Midbrain (tissue), 1 donor: ENCODE measurements around the gene MRPS6.

ENCODE experiments used
- DNase-seq: peaks from one replicate; lab custom pipeline; 2025; lab: John Stamatoyannopoulos, UW

Gene MRPS6

DNA sequence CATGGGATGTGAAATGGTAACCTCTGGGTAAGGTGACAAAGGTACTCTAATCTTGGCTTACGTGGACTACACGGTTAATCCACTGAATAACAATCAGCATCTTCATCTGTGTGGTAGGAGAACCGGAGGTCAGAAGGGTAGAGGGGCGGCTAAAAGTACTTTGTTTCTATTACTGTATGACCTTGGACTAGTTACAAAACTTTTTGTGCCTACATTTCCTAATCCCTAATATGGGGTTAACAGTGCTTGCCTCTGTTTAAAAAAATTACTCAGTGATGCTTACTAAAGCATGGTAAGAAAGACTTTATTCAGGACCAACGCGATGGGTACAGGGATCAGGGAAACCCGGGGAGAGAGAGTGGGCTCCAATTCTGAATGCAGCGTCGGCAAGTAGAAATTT is 1.7 kb upstream of the MRPS6 start:
- no peak for DNase-seq

DNA sequence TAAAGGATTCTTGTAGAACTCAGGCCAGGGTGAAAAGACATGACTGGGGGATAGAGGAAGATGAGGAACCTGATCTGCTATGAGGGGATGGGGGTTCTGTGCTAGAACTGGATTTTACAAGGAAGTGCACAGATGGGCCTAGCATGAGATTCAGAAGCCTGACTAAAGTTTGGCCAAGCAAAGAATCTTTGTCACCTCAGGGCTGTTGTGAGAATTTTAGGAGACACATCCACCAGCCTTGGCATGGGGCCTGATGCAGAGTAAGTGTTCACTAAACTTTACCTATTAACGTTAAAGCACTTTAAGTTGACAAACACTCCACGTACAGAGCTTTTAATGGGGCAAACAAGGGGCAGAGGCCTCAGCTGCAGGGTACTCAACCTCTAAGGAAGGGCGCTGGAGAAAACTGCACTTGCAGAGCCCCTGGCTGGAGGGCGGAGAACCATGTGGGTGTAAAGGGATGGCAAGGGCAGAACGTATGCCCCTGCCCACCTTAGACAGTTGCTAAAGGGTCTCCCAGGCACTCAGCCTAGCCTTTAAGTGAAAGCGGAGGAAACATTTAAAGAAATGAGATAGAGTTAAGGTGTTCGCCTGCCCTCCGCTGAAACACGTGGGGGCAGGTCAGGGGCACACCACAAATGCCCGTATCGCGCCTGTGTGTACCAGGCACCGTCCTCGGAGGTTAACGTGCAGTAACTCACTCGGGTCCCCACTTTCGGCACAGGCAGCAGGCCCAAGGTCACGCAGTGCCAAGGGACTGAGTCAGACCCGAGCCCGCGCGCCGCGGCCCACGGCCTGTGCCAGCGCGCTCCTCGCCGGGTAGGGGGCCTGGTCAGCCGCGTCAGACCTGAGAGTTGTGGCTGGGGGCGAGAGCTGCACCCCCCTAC is 990 bp upstream of the MRPS6 start:
- no peak for DNase-seq

DNA sequence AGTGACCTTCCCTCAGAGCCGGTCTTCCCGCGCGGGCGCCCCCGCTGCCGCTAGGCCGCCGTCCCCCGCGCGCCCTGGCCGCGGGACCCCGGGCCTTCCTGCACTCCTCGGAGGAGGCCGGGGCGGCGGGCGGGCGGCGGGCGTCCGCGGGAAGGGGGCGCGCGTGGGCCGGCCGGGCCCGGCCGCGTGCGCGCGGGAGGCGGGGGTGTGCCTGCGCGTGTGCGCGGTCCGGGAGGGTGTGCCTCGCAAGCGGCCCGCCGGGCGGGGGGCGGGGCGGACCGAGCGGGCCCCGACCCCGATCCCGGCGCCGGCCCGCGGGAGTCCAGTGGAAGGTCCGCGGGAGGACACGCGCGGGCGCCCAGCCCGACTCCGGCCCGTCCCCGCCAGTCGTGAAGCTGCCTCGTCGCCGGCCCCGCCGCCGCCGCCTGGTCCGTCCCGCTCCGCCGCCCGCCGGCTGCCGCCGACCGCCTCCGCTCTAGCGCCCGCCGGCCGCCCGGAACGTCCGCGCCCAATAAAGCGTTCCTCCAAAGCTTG is 438 bp downstream of the MRPS6 start:
- DNase-seq: peak; percentile 52

DNA sequence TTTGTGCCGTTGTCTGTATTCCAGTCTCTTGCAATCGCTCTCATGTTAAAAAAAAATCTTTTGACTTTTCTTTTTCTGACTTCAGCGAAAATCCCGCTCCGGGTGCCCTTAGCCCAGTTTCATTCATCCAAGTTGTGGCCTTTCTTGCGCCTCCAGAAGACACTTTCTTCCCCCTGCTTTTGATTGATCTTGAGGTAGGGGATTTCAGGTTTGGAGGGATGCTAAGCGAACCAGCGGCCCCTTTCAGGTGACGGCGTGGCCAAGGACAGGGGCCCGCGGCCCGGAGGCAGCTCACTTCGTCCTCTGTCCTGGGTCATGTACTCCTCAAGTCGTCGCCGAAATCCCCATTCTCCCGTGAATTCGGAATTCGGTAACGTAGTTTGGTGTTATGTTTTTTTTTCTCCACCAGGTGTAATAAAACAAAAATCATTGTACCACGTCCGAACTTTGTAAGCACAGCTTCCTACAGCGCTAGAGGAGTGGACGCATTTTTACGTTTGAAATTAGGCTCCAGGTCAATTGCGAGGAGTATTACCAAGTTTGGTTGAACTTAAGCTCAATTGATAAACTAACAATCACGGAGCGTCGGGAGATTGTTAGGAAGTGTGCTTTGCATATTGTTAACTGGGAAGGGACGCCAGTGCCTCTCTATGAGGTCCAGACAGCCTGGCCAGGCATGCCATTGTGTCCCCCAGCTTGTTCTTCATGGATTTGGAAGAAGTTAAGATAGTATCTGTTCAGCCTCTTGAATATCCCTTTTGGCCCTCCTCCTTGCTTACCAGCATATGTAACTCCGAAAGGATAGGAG is 1.1 kb downstream of the MRPS6 start:
- no peak for DNase-seq

DNA sequence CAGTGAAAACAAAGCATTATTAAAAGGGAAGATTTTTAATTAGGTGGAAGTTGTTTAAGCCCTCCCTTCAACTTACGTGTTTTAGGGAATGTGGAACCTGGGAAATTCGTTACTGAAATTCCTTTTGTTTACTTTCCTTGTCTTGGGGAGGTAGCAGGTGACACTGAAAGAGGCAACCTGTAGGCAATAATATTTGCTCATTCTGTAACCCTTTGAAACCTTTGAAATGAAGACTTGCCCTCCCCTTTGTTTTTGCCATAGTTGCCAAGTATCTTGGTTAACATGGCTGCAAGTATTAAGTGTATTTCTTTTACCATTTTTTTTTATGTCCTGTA is 1.7 kb downstream of the MRPS6 start:
- DNase-seq: no peak

DNA sequence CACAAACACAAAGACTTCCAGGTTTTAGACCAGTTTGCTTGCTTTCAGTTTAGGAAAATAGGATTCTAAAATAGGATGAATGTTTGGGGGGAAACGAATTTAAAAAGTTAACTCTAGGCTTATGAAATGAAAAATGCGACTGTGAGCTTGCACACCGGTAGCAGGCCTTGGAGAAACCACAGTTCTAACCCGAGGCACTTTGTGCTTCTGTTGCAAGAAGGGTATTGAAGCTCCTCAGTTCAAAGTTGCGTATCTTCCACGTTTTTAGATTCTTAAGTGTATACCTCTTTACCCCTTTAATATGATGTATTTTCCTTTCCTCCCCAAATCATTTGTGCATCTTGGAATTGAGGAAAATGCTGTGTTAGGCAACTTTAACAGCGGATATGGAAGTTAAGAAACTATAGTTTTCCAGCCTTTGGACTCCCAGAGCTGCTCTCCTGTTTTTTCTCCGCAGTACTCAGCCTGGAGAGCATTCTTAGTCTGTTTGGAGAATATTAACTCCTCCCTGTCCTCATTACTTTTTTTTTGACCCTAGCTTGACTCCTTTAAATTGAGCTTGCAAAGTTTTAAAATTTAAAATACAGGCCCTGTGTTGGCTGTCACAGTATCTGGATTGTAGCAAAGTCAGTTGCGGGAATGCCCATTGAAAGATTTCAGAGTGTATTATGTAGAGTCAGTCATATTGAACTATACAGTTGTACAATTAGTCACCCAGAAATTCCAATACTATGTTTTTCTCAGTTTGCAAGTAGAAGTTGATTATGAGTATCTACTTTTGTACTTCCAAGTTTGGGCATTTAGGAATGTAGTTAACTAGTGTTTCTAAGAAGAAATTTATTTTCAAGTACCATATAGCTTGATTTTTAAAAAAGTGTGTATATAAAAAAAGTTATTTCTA is 2.6 kb downstream of the MRPS6 start:
- no peak for DNase-seq

DNA sequence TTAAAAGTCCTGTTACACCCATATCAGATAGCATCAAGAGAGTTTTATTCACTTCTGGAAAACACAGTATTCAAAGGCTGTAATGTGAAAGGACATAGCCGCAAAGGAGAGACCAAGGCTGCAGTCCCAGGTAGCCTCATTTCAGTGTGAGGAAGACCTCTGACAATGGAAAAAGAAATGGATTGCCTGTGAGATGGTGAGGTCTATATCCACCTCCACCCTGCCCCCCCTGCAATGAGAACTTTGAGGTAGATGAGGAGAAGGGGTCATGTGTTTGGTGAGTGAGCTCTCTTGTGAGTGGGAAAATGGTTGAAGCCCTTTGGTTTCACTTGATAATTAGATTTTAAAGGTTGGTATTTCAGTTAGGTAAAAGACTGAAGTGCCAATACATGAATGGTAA is 3.5 kb downstream of the MRPS6 start:
- no peak for DNase-seq

DNA sequence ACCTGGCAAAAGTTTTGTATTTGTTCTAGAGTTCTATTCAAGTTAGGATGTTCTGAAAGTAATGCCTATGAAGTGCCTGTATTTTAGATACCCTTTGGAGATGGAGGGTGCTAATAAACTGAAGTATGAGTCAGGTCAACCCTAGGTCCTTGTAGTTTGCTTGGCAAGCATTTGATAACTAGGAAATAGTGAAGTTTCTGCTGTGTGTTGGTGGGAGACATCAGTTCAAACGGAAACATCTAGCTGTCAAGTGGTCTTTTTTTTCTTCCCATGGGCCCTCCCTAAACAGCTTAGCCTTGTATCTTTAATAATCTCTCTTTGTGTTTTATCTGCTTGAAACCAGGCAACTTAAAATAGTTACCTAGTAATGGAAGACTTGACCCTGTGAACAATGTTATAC is 4.5 kb downstream of the MRPS6 start:
- DNase-seq: no peak

DNA sequence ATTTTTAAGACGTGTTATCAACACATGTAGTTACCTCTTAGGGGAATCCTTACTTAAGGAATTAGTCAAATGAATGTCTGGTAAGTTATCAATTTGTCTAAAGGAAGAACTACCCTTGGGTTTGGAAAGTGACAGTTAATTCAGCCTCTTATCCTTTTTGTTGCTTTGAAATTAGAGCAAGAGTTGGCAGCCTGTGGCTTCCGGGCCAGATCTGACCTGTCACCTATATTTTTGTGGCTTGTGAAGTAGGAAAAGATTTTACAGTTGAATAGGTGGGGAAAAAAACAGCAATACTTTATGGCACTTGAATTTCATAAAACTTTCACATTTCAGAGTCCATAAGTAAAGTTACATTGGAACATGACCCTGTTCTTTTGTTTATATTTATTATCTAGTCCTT is 5.5 kb downstream of the MRPS6 start:
- DNase-seq: no peak

DNA sequence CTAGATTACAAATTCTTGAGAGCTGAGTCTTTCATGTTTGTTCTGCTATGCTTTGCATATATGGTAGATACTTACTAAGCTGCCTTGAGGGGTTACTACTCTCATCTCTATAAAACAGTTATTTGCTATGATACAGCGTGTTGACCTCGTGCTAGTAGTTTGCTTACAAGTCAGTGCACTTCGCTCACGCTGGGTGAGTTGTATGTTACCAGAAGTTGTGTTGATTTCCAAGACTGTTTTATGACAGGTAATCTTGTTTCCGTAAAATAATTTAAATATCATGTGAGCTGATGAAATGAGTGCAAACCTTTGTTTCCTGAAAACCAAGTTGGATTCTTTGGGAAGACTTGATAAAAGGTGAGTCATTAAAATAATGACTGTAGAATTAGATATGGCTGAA is 7.3 kb downstream of the MRPS6 start:
- no peak for DNase-seq

DNA sequence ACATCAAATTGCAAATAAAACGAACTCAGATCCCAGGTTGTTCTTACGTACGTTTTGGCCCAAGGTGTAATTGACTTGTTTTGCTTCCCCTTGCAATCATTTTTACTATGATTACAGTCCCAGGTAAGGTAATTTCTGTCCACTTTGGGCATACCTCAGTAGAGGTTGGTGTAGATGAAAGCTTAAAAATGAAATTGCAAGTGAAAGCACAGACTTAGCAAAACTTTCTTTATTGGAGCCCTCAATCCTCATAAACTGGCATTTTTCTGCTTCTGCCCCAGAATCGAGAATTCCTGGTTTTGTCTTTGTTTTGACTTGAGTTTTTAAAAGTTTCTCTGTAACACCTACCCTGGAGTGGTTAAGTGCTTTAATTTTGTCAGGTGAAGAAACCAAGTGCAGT is 9.4 kb downstream of the MRPS6 start:
- DNase-seq: no peak

DNA sequence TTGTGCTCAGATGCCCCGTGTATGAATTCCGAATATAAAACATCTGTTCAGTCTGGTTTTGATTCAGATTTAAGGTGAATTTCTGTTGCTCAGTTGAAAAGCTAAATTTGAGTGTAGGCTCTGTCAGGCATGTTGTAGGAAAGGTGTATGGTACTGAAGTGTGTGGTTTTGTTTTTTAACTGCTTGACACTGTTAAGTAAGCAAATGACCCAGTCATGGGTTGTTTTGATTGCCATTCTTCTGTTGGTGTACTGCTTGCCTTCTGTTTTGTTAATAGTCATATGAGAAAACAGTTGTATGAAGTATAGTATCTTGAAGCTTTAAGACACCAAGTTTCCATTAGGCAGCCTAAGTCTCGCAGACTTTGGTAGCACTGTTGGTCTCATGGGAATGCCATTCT is 10.0 kb downstream of the MRPS6 start:
- DNase-seq: no peak

DNA sequence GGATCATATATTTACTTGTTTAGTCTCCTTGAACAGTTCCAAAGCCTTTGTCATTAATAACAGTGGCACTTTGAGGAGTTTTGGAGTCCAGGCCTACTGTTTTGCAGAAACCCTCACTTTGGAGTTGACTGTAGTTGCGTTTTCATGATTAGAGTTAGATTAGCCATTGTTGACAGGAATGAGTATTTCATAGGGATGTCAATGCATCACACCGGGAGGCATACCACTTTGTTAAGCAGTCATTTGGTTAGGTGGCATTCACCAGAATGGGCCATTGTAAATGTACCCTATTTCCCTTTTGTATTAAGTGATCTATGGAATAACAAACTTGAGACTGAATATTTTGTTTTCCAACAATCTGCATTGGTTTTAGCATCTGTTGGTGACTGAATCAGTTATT is 11.8 kb downstream of the MRPS6 start:
- no peak for DNase-seq

DNA sequence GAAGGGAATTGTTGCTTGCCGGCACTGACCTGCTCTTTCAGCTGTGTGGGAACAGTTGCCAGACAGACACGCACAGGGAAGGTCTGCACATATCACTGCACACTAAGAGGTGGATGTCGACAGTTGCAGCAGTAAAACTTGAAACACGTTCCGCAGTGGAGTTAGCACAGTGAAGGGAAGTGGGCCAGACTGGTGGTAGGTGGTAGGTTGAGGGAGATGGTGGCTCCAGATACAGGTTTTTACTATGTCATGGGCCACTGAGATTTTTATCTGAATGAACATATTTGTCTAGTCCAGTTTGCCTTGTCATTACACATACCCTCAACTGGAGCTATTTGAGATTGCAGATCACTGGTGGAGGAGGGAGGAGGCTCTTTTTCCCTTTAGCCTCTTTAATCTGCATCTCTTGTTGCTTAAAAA is 13.5 kb downstream of the MRPS6 start:
- no peak for DNase-seq

DNA sequence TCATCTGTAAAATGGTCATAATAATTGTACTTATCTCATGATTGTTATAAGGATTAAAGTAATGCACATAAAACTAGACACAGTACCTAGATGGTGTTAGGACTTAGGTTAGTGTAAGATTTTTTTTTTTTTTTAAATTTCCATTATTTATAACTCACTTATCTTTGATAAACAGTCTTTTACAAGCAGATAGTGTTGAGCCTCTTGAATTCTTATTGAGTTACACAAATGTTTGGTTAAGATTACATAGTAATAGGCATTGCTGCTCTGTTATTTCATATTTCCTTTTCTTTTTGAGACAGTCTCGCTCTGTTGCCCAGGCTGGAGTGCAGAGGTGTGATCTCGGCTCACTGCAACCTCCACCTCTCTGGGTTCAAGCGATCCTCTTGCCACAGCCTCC is 15.4 kb downstream of the MRPS6 start:
- no peak for DNase-seq

DNA sequence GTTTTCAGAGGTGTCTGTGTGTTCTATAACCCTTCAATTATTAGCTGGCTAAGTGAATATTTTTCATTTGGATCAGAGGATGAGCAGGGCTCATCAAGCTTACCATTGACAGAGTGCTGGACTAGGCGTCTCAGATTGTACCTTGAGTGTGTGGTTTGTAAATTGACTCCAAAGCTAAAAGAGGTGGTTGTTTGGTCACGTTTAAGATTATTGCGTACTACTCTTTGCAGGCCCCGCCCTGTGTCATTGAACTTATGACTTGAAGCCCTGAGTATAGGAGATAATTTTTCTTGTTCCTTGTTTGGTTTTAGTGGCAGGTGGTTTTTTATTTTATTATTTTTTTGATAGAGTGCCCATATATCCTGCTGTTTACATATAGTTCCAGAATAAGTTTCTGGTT is 17.7 kb downstream of the MRPS6 start:
- no peak for DNase-seq

DNA sequence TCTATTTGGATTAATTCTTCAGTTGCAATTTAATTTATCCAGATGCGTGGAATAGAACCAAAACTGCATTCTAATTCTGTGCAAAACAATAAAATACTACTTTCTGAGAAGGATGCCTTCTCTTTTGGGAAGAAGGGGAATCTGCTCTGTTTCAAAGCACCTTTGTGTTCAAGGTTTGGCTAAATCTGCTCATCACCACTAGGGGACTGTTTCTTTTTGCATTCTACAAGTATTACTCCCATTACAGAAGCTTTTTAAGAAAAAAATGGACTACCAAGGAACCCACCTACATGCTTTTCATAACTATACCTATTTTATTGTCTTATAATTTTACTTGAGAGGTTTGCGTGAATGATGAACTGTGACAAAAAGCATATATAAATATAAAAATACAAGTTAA is 18.2 kb downstream of the MRPS6 start:
- DNase-seq: no peak

DNA sequence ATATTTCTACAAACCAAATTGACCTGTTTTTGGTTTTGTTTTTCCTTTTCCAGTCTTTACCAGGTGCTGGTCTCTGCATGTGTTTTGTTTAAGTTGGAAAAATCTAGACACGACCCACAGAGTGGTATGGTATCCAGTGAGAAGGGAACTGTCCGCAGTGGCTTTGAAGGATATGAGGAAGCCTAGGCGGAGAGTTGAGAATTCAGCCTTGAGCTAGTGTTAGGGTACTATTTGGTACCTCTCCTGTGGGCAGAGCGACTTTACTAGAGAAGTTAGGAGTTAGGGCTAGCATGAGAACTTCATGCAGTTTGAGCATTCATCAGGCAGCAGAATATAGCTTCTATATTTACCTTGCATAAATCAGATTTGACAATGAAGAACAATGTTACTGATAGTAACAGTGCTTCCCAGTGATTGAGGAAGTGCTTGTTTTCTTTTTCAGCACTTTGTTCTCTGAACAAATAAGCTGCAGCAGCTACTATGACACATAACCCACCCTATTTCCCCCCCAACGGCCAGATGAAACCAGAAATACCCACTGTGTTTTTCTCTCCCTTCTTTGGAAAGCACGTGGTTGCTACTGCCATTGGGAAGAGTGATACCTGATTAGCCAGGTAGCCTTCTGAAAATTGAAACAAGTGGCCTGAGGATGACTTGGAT is 19.0 kb downstream of the MRPS6 start:
- no peak for DNase-seq

DNA sequence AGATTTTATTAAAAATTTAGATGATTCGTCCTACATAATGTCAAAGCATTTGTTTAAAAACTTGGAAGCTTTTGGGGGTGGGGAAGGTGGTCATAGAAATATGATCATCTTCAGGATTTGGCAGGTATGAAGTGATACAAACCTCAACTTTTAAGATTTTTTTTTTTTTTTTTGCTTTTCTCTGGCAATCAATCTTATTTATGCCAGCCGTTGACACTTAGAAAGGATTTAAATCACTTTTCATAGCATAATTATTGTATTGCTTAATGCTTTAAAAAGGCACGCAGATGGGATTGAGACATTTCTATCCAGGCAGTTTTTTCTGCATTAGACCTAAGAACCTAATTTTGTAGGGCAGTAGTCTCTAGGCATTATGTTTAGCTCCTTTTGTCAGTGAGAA is 19.7 kb downstream of the MRPS6 start:
- DNase-seq: no peak

DNA sequence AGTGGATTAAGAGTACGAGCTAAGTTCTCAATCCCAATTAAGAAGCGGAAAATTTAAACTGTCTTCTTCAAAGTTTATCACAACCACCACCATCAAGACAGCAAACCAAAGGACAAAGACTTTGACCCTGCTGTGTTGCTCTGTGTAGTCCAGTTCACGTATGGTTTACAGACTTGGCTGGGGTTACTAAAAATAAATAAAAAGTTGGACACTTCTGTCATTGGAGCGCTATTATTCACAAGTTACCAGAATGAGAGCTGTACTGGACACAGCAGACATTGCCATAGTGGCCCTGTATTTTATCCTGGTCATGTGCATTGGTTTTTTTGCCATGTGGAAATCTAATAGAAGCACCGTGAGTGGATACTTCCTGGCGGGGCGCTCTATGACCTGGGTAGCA is 21.6 kb downstream of the MRPS6 start:
- DNase-seq: no peak

DNA sequence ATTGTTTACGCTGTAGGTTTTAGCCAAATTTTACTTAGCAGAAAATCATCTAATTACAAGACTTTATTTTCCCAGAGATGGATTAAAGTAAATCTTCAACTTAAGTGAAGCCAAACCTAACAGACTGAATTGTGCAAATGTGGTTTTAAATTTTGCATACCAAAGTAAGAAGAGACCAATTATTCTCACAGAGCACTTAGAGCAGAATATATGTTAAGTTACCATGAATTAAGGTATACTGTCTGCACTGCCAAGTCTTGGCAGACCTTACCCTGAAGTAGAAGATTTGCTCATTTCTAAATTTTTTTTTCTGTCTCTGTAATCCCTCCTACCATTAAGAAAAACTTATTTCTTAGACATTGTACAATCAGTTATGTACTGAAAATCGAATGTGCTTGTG is 24.1 kb downstream of the MRPS6 start:
- DNase-seq: no peak

DNA sequence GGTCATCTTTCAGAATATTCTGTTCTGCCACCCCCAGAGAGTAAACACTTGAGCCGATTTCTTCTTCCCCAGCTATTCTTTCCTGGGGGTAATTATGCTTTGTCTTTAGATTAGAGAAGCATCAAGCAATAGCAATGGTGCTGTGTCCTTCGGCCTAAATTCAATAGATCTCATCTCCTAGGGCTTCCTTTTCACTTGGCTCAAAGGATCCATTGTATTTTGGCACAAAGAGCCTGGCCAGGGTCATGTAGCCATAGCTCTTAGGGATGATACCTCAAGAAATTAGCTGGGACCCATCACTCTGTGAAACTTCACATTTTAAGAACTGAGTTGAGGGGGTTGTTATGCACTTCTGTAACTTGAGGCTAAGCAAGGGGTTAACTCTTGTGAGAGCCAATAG is 27.0 kb downstream of the MRPS6 start:
- DNase-seq: no peak
